K562 treated with DMSO at 1 percent for 12 hours (cell line): ENCODE measurements around the gene IBA57. TPM values are rescaled to one million over a fixed set of nuclear protein-coding genes. Genes with fewer than 3 reads are reported as not detected.

Source experiments
- total RNA-seq: library from RNA; unstranded; fragments of 300-600 nt; gene quantifications from 2 replicates; pipeline ENCODE4 v1.2.3, GENCODE V29; 2022; ENCODE audit not compliant: insufficient read depth

The IBA57 gene
- 3.9 and 6.8 TPM in 2 replicates for total RNA-seq

GRCh38 chr1:228165372-228166169 is at the start of gene IBA57:
IBA57 (plus strand) TSS chr1:228165804; CDS start chr1:228165817, 13 bp downstream.

GRCh38 chr1:228139931-228140723 is 25.5 kb upstream of the IBA57 start, which contains the start of gene GUK1:
GUK1 (plus strand) TSS chr1:228140279; CDS start chr1:228140303, 24 bp downstream.

GRCh38 chr1:228149406-228150119 is 16.0 kb upstream of the IBA57 start, which contains the start of gene GJC2:
GJC2 (plus strand) TSS chr1:228149930; CDS start chr1:228157759, 7,829 bp downstream.

GRCh38 chr1:228207851-228208821 is 42.5 kb downstream of the IBA57 start, which contains the start of gene OBSCN:
OBSCN (plus strand) TSS chr1:228208044; CDS start chr1:228211784, 3,740 bp downstream.

Other genes with a start within 250 kb of the IBA57 start
- gene WNT9A, start 217.9 kb upstream of the IBA57 start, total RNA-seq: 0.25 and 0.38 TPM in 2 replicates
- gene WNT3A, start 158.8 kb upstream of the IBA57 start, total RNA-seq: not detected in 2 replicates
- gene ARF1, start 83.1 kb upstream of the IBA57 start, total RNA-seq: 456 and 567 TPM in 2 replicates
- gene C1orf35, start 62.5 kb upstream of the IBA57 start, total RNA-seq: 41.2 and 55.0 TPM in 2 replicates
- gene MRPL55, start 56.5 kb upstream of the IBA57 start, total RNA-seq: 122 and 168 TPM in 2 replicates
- gene GUK1, start 25.5 kb upstream of the IBA57 start, total RNA-seq: 371 and 501 TPM in 2 replicates
- gene GJC2, start 15.9 kb upstream of the IBA57 start, total RNA-seq: 0.65 and 0.74 TPM in 2 replicates
- 6.8 and 11.9 TPM in 2 replicates for gene OBSCN, start 42.2 kb downstream of the IBA57 start, total RNA-seq
- gene TRIM11, start 241.0 kb downstream of the IBA57 start, total RNA-seq: 48.8 and 61.0 TPM in 2 replicates